ENCODE results near the gene MAML3.

GRCh38 chr4:140186651-140187315, 32.8 kb upstream of the MAML3 start:
- TF ChIP-seq POLR2A (IDR thresholded peaks at IDR 0.05) (no peak), CTCF (IDR thresholded peaks at IDR 0.05) (no peak)
